Stimulated activated CD8-positive, alpha-beta memory T cell treated with anti-CD3 and anti-CD28 coated beads, Interleukin-12 subunit alpha, Interleukin-12 subunit beta, amount 100 ng/mL, for 1 hour (primary cell): ENCODE data around the gene HBA1.
"Not testable (repeated sequence)": the region's sequence is repeated elsewhere in the genome, so short reads cannot be mapped to it uniquely, and the experiment has no call there.

Experiments
- DNase-seq: peaks from one replicate; pipeline ENCODE4 v3.0.0-alpha.2; 2020; ENCODE audit warnings: low read depth

HBA1 gene

DNA sequence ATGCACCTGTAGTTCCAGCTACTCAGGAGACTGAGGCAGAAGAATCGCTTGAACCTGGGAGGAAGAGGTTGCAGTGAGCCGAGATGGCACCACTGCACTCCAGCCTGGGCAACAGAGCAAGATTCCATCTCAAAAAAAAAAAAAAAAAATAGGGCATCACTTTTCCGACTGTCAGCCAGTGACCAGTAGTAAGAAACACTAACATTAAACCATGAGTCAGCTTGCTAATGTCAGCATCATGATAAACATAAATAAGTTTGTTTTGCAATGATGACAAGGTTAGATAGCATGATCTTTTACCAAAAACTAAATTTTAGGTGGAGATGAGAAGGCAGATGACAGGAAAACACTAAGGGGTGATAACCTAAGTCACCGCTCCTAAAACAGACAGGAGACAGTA lies 32.9 kb downstream of the HBA1 start:
- DNase-seq = not testable (repeated sequence)

DNA sequence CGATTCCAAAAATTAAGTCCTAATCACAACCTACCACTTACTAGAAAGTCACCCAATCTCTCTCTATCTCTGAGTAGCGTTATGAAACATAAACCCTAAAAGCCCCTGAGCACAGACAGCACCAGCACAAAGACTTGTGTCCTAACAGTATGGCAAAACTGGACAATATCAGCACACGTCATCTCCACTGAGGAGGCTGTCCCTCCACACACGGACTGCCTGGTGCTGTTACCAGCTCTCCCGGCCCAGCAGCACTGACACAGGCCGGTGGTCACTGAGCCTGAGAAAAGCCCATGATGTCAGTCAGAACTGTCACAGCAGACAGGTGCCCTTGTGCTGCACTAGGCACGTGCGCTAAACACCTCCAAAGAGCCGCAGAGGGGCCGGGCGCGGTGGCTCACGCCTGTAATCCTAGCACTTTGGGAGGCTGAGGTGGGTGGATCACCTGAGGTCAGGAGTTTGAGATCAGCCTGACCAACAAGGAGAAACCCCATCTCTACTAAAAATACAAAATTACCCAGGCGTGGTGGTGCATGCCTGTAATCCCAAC lies 35.2 kb downstream of the HBA1 start:
- not testable (repeated sequence) for DNase-seq

DNA sequence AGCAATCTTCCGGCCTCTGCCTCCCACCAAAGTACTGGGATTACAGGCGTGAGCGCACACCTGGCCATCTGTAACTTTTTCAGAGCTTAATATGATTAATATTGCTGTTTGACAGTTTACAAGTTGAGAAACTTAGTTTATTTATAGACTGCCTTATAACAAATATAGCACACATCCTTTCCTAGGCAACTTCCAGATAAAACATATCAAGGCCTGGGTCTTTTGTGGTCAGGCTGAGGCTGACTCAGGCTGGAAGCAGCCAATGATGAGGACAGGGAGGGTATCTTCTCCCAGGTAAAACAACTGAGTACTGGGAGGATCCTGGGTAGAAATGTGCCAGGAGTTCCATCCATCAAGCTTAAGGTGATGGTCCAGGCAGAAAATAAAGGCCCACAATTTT lies 36.5 kb downstream of the HBA1 start:
- DNase-seq = no peak

DNA sequence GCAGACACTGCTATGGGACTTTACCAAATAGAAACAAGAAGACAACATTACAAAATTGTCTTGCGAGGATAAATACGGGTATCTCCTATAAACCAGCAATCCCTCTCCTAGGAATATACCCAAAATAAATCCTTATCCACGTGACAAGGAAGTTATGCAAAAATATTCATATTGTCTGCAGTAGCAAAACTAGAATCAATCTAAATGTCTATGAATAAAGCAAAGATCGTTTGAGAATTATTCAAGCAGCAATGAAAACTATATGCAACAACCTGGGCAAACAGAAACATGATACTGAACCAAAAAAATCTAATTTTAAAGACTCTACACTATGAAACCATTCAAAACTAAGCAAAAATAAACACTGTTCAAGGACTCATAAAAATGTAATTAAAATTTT lies 43.5 kb downstream of the HBA1 start:
- no peak for DNase-seq
